ENCODE measurements around the gene CACNA1G.

DNA sequence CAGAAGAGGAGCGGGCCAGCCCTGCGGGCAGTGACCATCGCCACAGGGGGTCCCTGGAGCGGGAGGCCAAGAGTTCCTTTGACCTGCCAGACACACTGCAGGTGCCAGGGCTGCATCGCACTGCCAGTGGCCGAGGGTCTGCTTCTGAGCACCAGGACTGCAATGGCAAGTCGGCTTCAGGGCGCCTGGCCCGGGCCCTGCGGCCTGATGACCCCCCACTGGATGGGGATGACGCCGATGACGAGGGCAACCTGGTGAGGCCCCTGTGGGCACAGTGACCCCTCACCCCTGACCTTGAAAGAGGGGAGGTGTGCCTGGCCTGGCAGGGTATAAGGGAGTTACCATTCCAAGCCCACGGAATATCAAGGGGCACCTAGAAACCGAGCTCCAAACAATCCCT is 39.1 kb downstream of the CACNA1G start:
- TF ChIP-seq GATA3 (IDR thresholded peaks at IDR 0.05; ENCODE audit: low read depth, low read length) = no peak
- no peak for TF ChIP-seq GATA2 (IDR thresholded peaks at IDR 0.05; ENCODE audit: low read depth, low read length)

All from SH-SY5Y (cell line).